Limb (tissue), 2 donors: ENCODE results near the gene PCDHGB4.
A peak's percentile ranks its signal among the peaks of the same experiment; 100 is the strongest.
"Not testable (repeated sequence)": the region's sequence is repeated elsewhere in the genome, so short reads cannot be mapped to it uniquely, and the experiment has no call there.

Source experiments
- DNase-seq, 2 donors: peaks; one replicate each; pipeline ENCODE4 v3.0.0-alpha.2; 2016; ENCODE audit errors: extremely low spot score in 2 of 2

The PCDHGB4 gene

GRCh38 chr5:141387557-141388311, at the start of gene PCDHGB4:
Gene PCDHGB4, plus strand, starts transcription at chr5:141387698. Its CDS starts 187 bp downstream, at chr5:141387885.
- not testable (repeated sequence) for DNase-seq

DNA sequence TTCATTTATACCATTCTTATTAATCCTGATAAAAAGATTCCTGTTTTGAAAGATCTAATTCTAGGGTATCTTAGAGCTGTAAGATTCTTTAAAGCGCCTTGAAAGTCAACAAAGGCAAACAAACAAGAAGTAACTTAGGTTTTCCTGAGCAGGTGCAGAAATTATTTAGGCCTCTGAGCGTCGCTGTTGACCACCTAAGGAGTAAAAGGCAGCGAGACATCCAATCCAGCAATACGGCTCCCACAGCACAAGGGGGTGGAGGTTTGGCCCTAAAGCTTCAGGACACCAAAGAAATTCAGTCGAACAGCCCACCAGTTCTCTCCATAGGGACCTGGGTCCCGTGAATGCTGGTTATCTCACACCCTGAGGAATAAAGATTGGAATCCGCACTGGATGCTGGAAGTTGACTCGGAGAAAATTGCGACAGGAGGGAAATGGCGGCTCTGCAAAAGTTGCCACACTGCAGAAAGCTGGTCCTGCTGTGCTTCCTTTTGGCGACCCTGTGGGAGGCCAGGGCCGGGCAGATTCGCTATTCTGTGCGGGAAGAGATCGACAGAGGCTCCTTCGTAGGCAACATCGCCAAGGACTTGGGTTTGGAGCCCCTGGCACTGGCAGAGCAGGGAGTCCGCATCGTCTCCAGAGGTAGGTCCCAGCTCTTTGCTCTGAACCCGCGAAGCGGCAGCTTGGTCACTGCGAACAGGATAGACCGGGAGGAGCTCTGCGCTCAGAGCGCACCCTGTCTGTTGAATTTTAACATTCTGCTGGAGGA, 48.8 kb upstream of the PCDHGB4 start, which contains the start of gene PCDHGA2:
Gene PCDHGA2, plus strand, starts transcription at position 223 of the 769 bp plus-strand sequence.
- peak; percentile 2 to 36 for DNase-seq

GRCh38 chr5:141340781-141341354, 46.6 kb upstream of the PCDHGB4 start:
- DNase-seq = not testable (repeated sequence)

- no peak for DNase-seq
These were observed 44.7 kb upstream of the PCDHGB4 start for GRCh38 chr5:141342773-141343172.

DNA sequence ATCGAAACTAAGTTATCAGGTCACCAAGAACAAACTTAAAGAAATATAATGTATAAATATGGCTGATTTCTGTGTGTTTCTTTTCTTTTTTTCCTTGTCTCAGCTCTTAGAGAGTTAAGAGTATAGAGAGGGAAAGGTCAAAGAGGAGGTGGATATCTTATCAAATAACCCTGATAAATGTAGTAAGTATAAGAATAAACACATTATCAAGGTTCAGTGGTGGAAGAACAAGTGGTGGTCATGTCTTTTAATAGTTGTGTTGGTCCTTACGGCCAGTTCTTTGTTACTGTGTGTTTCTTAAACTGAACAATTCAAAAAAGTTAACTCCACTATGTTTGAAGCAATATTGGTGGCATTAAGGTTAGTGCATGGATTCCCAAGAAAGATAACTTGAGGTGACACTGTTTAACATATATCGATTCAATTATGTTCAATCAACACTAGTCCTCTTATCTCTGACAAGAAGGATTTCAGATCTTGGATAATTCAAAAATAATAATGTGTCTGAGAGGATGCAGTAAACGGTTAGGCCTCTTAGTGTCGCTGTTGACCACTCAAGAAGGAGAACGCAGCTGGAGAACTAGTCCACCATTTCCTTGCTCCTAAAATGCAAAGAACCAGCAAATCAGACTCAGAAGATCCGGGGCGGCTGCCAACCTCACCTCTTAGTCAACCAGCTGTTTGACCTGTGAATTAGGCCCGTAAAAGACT, 44.1 kb upstream of the PCDHGB4 start, which contains the start of gene PCDHGA3:
Gene PCDHGA3, plus strand, starts transcription at position 588 of the 711 bp plus-strand sequence. CDS start 205 bp downstream, outside the sequence.
- peak in 1 of 2 donors; percentile 7 for DNase-seq

DNA sequence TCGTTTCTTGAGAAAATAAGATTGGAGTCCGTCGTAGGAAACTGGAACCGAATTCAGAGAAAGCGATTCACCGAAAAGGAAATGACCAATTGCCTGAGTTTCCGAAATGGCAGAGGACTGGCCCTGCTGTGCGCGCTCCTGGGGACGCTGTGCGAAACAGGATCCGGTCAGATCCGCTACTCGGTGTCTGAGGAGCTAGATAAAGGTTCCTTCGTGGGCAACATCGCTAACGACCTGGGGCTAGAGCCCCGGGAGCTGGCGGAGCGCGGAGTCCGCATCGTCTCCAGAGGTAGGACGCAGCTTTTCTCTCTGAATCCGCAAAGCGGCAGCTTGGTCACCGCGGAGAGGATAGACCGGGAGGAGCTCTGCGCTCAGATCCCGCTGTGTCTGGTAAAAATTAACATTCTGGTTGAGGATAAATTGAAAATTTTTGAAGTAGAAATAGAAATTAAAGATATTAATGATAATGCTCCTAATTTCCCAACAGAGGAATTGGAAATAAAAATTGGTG, 43.5 kb upstream of the PCDHGB4 start:
- no peak for DNase-seq

GRCh38 chr5:141345327-141345726, 42.2 kb upstream of the PCDHGB4 start:
- DNase-seq = no peak

DNA sequence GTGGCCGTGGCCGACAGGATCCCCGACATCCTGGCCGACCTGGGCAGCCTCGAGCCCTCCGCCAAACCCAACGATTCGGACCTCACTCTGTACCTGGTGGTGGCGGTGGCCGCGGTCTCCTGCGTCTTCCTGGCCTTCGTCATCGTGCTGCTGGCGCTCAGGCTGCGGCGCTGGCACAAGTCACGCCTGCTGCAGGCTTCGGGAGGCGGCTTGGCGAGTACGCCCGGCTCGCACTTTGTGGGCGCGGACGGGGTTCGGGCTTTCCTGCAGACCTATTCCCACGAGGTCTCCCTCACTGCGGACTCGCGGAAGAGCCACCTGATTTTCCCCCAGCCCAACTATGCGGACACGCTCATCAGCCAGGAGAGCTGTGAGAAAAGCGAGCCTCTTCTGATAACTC, 41.5 kb upstream of the PCDHGB4 start:
- not testable (repeated sequence) for DNase-seq

DNA sequence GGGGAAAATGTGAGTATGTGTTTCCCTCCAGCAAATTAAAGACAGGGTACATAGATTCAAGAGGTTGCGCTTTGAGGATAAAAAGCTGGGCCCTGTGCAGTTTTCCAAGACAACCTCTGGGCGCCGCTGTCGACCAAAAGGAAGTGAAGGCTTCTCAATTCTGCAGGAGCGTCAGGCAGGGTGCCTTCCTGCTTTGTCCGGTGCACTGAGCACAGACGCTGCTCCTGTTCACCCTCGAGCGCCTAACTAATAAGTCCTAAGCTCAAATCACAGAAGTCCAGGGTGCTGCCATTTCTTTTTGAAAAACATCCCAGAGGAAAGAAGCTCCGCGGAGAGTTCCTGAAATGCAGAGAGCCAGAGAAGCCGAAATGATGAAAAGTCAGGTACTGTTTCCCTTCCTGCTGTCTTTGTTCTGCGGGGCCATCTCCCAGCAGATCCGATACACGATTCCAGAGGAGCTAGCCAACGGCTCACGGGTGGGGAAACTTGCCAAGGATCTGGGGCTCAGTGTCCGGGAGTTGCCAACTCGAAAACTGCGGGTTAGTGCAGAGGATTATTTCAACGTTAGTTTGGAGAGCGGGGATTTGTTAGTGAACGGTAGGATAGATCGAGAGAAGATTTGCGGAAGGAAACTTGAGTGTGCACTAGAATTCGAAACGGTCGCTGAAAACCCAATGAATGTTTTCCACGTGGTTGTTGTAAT, 37.4 kb upstream of the PCDHGB4 start, which contains the start of gene PCDHGB1:
Gene PCDHGB1, plus strand, starts transcription at position 183 of the 703 bp plus-strand sequence. Its CDS starts 162 bp downstream, at position 345.
- no peak for DNase-seq

- DNase-seq = no peak
These were observed 35.9 kb upstream of the PCDHGB4 start for GRCh38 chr5:141351591-141351990.

GRCh38 chr5:141354900-141355469, 32.5 kb upstream of the PCDHGB4 start, which contains the start of gene PCDHGA4:
Gene PCDHGA4, plus strand, starts transcription at chr5:141355021. Its CDS starts 87 bp downstream, at chr5:141355108.
- DNase-seq = no peak

GRCh38 chr5:141355641-141356040, 31.9 kb upstream of the PCDHGB4 start:
- DNase-seq = no peak

DNA sequence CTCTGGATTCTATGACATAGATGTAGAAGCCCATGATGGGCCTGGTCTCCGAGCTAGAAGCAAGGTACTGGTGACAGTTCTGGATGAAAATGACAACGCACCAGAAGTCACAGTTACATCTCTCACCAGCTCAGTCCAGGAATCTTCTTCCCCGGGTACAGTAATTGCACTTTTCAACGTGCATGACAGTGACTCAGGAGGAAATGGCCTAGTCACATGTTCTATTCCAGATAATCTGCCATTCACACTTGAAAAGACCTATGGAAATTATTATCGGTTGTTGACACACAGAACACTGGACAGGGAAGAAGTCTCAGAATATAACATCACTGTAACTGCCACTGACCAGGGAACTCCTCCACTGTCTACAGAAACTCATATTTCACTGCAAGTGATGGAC, 31.4 kb upstream of the PCDHGB4 start:
- DNase-seq = no peak

- no peak for DNase-seq
These were observed 30.5 kb upstream of the PCDHGB4 start for GRCh38 chr5:141356950-141357349.

DNA sequence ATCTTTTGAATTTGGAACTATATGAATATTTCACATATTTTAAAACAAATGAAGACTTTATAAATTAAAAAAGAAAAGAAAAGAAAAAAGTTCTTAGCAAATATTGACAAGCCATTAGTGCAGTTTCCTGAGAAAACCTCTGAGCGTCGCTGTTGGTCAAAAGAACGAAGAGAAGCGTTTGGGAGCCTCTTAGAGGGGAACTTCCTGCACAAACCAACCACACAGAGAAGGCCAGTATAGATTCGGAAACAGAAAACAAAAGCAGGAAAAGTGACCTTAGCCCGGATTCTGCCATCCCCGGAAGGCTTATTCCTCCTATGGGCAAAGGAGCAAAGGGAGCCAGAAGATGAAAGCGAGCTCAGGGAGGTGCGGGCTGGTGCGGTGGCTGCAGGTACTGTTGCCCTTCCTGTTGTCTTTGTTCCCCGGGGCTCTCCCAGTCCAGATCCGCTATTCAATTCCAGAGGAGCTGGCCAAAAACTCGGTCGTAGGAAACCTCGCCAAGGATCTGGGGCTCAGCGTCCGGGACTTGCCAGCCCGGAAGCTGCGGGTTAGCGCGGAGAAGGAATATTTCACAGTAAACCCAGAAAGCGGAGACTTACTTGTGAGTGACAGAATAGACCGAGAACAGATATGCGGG, 27.6 kb upstream of the PCDHGB4 start, which contains the start of gene PCDHGB2:
Gene PCDHGB2, plus strand, starts transcription at position 205 of the 637 bp plus-strand sequence. Its CDS starts 142 bp downstream, at position 347.
- no peak for DNase-seq

DNA sequence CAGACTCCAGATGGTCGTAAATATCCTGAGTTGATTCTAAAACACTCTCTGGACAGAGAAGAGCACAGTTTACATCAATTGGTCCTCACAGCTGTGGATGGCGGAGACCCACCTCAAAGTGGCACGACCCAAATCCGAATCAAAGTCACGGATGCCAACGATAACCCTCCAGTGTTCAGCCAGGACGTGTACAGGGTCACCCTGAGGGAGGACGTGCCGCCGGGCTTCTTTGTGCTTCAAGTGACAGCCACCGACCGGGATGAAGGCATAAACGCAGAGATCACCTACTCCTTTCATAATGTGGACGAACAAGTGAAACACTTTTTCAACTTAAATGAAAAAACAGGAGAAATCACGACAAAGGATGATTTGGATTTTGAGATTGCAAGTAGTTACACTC, 26.8 kb upstream of the PCDHGB4 start:
- no peak for DNase-seq

GRCh38 chr5:141362719-141363118, 24.8 kb upstream of the PCDHGB4 start:
- no peak for DNase-seq

GRCh38 chr5:141363952-141364660, 23.4 kb upstream of the PCDHGB4 start, which contains the start of gene PCDHGA5:
Gene PCDHGA5, plus strand, starts transcription at chr5:141364162. Its CDS starts 169 bp downstream, at chr5:141364331.
- DNase-seq = no peak
